Glutamatergic neuron (in vitro differentiated cells): ENCODE results near the gene SBK1. TPM values are rescaled to one million over a fixed set of nuclear protein-coding genes. Genes with fewer than 3 reads are reported as not detected.

ENCODE experiments used
- DNase-seq: peaks from one replicate; pipeline ENCODE4 v3.0.0; 2022
- H3K27ac Mint-ChIP-seq: one replicate; pipeline ENCODE4 v1.8.0; 2020; ENCODE audit warnings: mild to moderate bottlenecking, mixed read lengths, inconsistent platforms; ENCODE audit not compliant: unreplicated experiment
- H3K27me3 Mint-ChIP-seq: one replicate; pipeline ENCODE4 v1.8.0; 2020; ENCODE audit warnings: mild to moderate bottlenecking, moderate library complexity, mixed read lengths, inconsistent platforms; ENCODE audit not compliant: unreplicated experiment
- H3K36me3 Mint-ChIP-seq: one replicate; pipeline ENCODE4 v1.8.0; 2020; ENCODE audit warnings: mild to moderate bottlenecking, mixed read lengths, inconsistent platforms; ENCODE audit not compliant: unreplicated experiment
- H3K4me1 Mint-ChIP-seq: one replicate; pipeline ENCODE4 v1.8.0; 2020; ENCODE audit warnings: mild to moderate bottlenecking, low read depth, mixed read lengths, inconsistent platforms; ENCODE audit not compliant: unreplicated experiment
- H3K4me3 Mint-ChIP-seq: one replicate; pipeline ENCODE4 v1.8.0; 2020; ENCODE audit warnings: mild to moderate bottlenecking, mixed read lengths, inconsistent platforms; ENCODE audit not compliant: unreplicated experiment
- H3K9me3 Mint-ChIP-seq: one replicate; pipeline ENCODE4 v1.8.0; 2020; ENCODE audit warnings: mild to moderate bottlenecking, moderate library complexity, mixed read lengths, inconsistent platforms; ENCODE audit not compliant: unreplicated experiment
- total RNA-seq: library from RNA; stranded (reverse); fragmentation: NEBNext Ultra II Directional; extraction: Animal tissue kit (Norgen Biotek cat#: 25700); gene quantifications from one replicate; pipeline ENCODE4 v1.2.1, GENCODE V29; 2021; ENCODE audit not compliant: unreplicated experiment
- TF ChIP-seq, protein P1 (sequence below): fragments of 200-600 bp; sonication (generic); IDR thresholded peaks from one replicate; pipeline ENCODE4 v1.5.0; 2021; ENCODE audit not compliant: partially characterized antibody, unreplicated experiment

The SBK1 gene
- total RNA-seq, 1 donor from 2014 or later, result 117 TPM

DNA sequence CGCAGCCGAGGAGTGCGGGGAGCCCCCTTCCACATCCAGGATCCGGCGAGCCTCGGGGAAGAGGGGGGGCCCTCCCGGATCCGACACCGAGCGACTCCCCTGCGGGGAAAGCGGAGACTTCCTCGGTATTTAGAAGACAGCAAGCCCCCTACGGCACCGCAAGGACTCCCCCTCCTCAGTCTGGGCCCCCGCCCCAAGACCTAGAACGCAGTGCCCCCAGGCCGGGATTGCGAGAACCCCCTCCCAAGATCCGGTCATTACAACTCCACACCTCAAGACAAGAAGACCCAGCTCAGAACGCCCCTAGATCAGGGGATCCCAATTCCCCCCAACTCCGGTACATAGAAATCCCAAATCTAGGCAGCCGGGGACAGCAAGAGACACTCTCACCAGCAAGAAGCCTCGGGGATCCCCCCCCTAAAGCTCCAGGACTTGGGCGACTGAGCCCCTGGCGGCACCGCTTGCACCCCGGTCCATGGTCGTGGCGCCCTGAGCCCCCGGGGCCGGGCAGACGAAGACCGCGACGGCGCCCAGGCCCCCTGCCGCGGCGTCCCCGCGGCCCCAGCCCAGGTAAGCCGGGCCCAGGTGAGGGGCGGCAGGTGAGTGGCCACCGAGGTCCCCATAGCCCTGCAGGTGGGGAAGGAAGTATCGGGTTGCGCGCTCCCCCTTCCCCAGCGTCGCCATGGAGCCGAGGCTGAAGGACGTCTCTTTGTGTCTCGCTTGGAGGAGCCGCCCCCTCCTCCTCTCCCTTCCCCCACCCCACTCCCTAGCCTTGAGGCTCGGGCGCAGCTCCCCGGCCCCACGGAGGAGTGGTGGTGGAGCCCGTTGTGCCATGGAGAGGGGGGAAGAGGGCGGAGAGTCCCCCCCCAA is 641 bp downstream of the SBK1 start:
- Mint-ChIP-seq H3K4me3 (peak overlapping the region; percentile 94), H3K27ac (peak overlapping the region; percentile 96), H3K27me3 (peaks cover 20% of the 10 kb centered on the region), H3K36me3 (no peaks in the 10 kb centered on the region), H3K4me1 (peaks cover 26% of the 10 kb centered on the region), H3K9me3 (peaks cover 12% of the 10 kb centered on the region)
- TF ChIP-seq, protein P1, sequence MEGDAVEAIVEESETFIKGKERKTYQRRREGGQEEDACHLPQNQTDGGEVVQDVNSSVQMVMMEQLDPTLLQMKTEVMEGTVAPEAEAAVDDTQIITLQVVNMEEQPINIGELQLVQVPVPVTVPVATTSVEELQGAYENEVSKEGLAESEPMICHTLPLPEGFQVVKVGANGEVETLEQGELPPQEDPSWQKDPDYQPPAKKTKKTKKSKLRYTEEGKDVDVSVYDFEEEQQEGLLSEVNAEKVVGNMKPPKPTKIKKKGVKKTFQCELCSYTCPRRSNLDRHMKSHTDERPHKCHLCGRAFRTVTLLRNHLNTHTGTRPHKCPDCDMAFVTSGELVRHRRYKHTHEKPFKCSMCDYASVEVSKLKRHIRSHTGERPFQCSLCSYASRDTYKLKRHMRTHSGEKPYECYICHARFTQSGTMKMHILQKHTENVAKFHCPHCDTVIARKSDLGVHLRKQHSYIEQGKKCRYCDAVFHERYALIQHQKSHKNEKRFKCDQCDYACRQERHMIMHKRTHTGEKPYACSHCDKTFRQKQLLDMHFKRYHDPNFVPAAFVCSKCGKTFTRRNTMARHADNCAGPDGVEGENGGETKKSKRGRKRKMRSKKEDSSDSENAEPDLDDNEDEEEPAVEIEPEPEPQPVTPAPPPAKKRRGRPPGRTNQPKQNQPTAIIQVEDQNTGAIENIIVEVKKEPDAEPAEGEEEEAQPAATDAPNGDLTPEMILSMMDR, result no peak
- DNase-seq, result peak; percentile 70

DNA sequence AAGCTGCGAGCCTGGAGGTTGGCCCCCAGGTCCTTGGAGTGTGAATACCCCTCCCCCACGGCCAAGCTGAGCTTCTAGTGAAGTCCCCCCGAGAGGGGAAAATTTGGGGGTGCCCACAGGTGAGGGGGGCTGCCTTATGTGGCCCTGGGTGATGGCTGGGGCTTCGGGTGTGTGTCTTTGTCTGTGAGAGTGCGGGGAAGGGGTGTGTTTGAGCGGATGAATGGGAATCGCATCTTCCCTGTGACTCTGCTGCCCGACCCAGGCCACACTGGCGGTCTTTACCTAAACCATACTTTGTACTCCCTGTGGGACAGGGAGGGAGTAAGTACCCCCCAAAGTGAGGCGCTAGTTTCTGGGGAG is 1.3 kb downstream of the SBK1 start:
- TF ChIP-seq, protein P1, result no peak
- Mint-ChIP-seq H3K36me3 (no peaks in the 10 kb centered on the region), H3K27ac (peak overlapping the region; percentile 92), H3K9me3 (peaks cover 12% of the 10 kb centered on the region), H3K4me1 (peaks cover 23% of the 10 kb centered on the region), H3K27me3 (peaks cover 17% of the 10 kb centered on the region), H3K4me3 (peak overlapping the region; percentile 94)
- DNase-seq, result no peak

GRCh38 chr16:28294201-28294600 is 1.9 kb downstream of the SBK1 start:
- H3K4me3 Mint-ChIP-seq, result peak overlapping the region; percentile 94
- H3K4me1 Mint-ChIP-seq, result peaks cover 23% of the 10 kb centered on the region
- peaks cover 16% of the 10 kb centered on the region for H3K27me3 Mint-ChIP-seq
- DNase-seq, result no peak
- H3K9me3 Mint-ChIP-seq, result peaks cover 11% of the 10 kb centered on the region
- peak overlapping the region; percentile 64 for H3K27ac Mint-ChIP-seq
- TF ChIP-seq, protein P1, result no peak
- H3K36me3 Mint-ChIP-seq, result no peaks in the 10 kb centered on the region

GRCh38 chr16:28295276-28295675 is 3.0 kb downstream of the SBK1 start:
- peaks cover 11% of the 10 kb centered on the region for H3K9me3 Mint-ChIP-seq
- peak overlapping the region; percentile 94 for H3K4me3 Mint-ChIP-seq
- DNase-seq, result no peak
- H3K4me1 Mint-ChIP-seq, result peaks cover 23% of the 10 kb centered on the region
- peaks cover 4% of the 10 kb centered on the region for H3K36me3 Mint-ChIP-seq
- TF ChIP-seq, protein P1, result no peak
- H3K27me3 Mint-ChIP-seq, result peaks cover 18% of the 10 kb centered on the region
- no peak overlapping the region for H3K27ac Mint-ChIP-seq

DNA sequence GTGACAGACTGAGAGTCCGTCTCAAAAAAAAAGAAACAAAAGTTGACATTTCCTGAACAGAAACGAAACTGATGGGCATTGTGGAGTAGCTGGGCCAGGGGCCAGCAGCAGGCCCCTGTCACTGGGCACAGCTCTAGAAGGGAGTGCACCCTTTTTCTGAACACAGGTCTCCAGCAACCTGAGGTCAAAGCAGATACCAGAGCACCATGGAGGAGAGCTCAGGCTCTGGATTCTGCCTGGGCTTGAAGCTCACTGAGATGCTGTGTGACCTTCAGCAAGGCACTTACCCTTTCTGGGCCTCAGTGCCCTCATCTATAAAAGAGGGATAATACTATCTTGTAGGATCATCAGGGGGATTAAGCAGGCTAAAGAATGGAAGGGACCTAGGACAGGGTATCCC is 5.0 kb downstream of the SBK1 start:
- TF ChIP-seq, protein P1, result no peak
- H3K36me3 Mint-ChIP-seq, result peaks cover 8% of the 10 kb centered on the region
- H3K4me3 Mint-ChIP-seq, result peak overlapping the region; percentile 55
- peaks cover 9% of the 10 kb centered on the region for H3K27me3 Mint-ChIP-seq
- no peak for DNase-seq
- H3K9me3 Mint-ChIP-seq, result peaks cover 3% of the 10 kb centered on the region
- H3K27ac Mint-ChIP-seq, result no peak overlapping the region
- H3K4me1 Mint-ChIP-seq, result peaks cover 15% of the 10 kb centered on the region
